Activated gamma-delta T cell treated with Interleukin-2 at 50 U/mL for 16 hours (primary cell): ENCODE results near the gene KLHL28.
"Not testable (repeated sequence)": the region's sequence is repeated elsewhere in the genome, so short reads cannot be mapped to it uniquely, and the experiment has no call there.

Experiments
- DNase-seq: peaks from one replicate; pipeline ENCODE4 v3.0.0-alpha.2; 2020

KLHL28 gene

DNA sequence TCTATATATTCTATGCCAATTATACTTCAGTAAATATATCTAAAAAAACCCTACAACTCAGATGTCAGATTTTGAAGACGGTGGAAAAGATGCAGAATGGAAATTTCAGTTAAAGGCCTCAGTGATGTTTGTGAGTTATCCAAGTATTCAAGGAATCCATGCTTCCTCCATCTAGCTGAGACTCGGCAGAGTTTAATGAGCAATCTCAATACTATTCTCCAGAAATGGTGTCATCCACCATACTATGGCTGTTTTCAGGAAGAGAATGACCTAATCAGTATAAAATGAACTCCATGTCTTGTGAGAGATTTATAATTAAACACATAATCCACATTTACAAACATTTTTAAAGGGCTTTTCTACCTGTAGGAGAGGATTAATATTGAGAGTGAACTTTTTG, 66.0 kb downstream of the KLHL28 start:
- no peak for DNase-seq

DNA sequence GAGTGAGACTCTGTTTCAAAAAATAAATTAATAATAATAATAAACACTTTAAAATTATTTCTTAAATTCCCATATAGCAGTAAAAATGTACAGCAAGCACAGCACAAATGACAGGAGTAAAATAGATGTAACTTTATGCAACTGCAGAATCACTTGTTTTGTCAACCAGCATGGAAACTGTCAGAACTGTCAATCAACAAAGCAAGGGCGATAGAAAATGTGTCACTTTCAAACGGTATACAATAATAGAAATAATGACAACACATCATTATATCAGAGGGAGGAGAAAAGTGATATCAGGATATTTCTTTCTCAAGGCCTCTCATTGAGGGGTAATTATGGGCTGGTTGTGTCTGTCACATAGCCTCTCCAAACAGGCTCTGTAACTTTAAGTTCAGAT, 68.2 kb downstream of the KLHL28 start:
- DNase-seq, result no peak

DNA sequence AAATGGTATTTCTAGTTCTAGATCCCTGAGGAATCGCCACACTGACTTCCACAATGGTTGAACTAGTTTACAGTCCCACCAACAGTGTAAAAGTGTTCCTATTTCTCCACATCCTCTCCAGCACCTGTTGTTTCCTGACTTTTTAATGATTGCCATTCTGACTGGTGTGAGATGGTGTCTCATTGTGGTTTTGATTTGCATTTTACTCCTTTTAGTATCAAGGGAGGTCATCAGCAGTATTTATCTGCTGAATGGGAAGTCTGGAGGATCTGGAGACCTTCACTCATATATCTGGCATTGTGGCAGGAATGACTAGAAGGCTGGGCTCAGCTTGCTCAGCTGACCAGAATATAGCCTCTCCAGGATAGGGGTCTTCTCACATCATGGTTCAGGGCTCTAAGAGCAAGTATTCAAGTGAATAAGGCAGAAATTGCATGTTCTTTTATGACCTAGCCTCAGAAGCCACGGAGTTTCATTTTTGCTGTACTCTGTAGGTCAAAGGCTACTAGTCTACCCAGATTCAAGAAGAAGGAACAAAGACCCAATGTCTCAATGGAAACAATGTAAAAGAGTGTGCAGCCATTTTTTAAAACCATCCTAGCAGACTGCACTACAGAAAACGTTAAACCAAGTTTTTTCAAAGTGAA, 69.9 kb downstream of the KLHL28 start:
- not testable (repeated sequence) for DNase-seq

DNA sequence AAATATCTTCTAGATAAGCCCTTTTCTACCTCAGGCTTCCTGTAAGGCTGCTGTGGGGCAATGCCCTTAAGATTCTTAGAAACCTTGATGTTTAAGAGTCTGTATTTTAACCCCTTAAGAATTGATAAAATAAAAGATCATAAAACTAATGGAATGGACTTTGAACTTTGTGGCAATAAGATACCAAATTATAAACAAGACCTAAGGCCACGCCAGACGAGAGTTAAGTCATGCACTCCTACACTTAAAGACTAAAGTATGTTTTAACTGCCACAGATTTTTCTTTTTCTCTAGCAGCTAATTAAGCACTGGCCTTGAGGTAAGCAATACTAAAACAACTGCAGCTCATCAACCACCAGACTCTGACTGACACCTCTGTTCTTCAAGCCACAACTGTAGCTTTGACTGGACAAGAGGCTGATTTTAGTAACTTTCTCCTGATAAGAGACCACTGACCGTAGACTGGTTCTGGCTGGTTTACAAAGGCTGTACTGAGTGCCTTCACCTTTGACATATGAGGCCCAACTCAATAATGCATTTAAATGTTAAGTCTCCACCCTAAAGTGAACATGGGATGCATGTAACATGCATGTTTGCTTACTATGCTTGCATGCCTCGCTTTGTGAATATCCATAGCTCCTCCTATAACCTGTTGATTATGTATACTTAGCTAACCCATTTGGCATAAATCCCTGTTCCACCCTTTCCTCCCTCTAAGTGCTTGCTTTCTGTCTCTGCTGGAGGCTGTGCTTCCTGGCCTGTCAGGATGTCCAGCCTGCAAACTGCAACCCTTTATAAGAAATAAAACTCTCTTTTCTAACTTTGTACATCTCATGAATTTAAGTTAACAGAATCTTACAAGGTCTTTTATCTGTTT, 71.9 kb downstream of the KLHL28 start:
- DNase-seq, result no peak

DNA sequence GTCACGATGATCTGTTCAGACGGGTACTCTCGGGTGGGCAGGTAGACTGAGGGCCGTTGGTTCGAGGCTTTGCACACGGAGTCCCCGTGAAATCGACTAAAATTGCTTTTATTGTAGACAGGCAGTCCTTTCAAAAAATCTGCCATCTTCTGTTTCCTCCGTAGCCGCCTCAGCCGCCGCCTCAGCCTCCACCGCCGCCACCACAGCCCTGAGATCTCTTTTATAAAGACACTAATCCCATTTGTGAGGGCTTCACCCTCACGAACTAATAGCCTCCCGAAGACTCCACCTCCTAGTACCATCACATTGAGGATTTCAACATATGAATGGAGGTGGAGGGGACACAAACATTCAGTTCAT, 74.2 kb downstream of the KLHL28 start:
- DNase-seq, result no peak

DNA sequence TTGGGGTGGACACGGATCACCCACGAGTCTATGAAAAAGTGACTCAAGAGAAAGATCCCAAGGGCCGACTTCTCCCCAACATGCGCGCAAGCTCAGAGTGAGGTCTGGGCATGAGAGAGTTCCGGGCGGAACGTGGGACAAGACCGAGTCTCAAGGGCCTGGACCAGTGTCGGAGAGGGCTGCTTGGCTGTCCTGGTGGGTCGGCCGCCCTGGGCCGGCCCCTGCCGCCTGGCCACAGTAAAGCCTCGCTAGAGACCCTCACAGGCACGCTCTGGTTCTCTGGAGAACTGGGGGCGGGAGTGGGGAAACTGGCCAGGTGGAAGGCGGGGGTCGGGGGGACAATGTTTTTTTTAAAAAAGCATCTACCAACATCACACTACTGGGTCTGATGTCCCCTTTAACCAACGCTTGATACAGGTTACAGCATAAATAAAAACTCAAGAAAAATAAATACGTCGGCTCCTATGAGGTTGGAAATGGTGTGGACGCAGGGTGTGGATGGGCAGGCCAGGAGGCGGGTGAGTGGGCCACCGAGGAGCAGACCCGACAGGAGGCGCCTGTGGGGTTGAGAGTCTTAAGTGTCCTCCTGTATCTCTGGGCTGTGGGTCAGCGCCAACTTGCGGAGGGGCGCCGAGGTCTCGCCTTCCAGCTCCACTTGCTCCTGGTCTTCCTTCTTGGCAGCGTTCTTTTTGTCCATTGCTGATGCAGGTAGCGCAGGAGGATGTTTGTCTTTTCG, 74.7 kb downstream of the KLHL28 start:
- no peak for DNase-seq

DNA sequence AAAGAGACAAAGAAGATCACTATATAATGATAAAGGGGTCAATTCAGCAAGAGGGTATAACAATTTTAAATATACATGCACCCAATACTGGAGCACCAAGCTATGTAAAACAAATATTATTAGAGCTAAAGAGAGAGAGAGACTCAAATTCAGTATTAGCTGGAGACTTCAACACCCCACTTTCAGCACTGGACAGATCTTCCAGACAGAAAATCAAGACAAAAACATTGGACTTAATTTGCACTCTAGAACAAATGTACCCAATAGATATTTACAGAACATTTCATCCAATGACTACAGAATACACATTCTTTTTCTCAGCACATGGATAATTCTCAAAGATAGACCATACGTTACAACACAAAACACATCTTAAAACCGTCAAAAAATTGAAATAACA, 81.0 kb downstream of the KLHL28 start:
- no peak for DNase-seq
